ENCODE measurements around the gene MS4A12.
"Not testable (repeated sequence)": the region's sequence is repeated elsewhere in the genome, so short reads cannot be mapped to it uniquely, and the experiment has no call there.

Gene MS4A12, protein sequence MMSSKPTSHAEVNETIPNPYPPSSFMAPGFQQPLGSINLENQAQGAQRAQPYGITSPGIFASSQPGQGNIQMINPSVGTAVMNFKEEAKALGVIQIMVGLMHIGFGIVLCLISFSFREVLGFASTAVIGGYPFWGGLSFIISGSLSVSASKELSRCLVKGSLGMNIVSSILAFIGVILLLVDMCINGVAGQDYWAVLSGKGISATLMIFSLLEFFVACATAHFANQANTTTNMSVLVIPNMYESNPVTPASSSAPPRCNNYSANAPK

DNA sequence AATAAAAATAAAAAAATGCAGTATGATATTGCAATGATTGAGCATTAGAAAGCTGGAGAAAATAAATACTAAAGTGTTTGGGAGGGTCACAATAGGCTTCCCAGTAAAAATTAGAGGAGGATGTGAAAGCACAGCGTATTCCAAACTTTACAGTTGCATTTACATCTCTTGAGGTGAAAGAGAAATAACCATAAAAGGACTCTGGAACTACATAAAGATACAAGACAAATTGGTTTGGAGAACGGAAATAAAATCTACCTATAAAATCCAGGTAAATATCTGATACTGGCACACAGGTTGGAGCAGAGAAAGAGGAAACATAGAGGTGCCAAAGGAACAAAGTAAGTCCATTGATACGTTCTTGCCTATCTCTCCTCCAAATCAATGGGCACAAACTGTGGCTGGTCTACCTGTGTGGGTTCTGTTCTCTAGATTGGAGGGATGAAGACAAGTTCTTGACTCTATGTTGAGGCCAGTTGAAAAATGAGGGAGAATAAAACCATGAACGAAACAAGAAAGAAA, at the start of gene MS4A12:
Gene MS4A12 (plus strand): TSS at position 291 of the 522 bp plus-strand sequence. CDS start 4,541 bp downstream, outside the sequence.
- no peak for DNase-seq (ENCODE audit: low read depth in 2 of 2, low spot score in 1 of 2)

DNA sequence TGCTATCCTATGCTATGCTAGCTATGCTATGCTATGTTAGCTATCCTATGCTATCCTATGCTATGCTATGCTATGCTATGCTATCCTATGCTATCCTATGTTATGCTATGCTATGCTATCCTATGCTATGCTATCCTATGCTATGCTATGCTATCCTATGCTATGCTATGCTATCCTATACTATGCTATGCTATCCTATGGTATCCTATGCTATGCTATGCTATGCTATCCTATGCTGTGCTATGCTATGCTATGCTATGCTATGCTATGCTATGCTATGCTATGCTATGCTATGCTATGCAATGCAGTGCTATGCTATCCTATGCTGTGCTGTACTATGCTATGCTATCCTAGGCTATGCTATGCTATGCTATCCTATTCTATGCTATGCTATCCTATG, 45.5 kb upstream of the MS4A12 start:
- DNase-seq (ENCODE audit: low read depth in 2 of 2, low spot score in 1 of 2), result no peak

DNA sequence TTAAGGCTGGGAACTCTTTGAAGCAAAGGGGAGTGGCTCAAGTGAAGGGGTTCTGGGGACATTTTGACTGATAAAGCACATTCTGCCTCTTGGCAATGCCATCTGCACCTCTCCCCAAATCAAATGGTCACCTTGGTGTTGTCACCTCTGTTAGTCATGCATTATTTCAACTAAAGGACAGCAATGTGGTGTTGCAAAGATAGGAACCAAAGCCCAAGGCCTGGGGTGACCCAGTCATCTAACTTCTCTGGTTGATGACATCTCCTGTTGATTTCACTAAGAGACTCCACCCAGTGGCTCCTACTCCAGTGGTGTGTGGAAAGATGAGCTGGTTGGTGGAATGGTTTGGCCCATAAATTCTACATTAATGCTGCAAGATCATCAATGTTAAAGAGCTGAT, 44.7 kb upstream of the MS4A12 start:
- no peak for DNase-seq (ENCODE audit: low read depth in 2 of 2, low spot score in 1 of 2)

DNA sequence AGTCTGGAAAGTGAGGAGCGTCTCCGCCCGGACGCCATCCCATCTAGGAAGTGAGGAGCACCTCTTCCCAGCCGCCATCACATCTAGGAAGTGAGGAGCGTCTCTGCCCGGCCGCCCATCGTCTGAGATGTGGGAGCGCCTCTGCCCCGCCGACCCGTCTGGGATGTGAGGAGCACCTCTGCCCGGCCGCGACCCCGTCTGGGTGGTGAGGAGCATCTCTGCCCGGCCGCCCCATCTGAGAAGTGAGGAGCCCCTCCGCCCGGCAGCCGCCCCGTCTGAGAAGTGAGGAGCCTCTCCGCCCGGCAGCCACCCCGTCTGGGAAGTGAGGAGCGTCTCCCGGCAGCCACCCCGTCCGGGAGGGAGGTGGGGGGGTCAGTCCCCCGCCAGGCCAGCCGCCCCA, 41.4 kb upstream of the MS4A12 start:
- DNase-seq (ENCODE audit: low read depth in 2 of 2, low spot score in 1 of 2), result not testable (repeated sequence)

DNA sequence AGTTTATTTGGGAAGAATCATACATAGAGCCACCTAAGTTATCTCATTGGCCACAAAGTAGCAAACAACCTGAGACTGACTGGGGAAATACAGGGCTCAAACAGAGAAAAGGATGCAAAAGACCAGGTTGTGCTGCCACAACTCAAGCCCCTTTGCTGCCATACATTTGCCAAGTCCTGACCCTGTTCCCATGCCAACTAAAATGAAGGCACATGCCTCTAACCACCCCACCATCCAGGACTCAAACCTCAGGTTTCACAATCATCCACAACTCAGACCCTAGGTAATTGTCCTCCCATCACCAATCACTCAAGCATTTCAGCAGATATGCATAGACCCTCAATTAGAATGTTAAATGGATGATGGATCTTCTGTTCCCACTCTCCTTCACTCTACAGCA, 38.4 kb upstream of the MS4A12 start:
- DNase-seq (ENCODE audit: low read depth in 2 of 2, low spot score in 1 of 2), result no peak

DNA sequence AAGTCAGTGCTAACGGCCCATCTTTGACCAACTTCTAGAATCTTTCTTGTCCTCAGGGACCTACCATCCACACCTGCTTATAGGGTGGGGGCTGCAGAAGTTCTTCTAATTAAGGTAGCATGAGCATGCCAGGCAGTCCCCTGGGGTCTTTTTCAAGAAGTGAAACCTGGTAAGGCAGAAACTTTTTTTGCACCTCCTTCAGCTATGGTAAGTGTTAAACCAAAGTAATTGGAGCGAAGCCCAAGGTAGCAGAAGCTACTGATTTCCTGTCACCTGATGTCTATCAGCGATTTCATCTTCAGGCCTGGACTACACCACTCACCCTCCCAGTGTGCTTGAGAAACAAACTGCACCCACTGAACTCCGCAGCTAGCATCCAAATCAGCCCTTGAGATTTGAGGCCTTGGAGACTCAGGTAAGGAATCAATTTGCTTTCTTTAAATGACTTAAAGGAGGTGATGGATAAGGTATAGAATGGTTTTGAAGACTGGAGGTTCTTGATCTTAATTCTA, 37.0 kb upstream of the MS4A12 start, which contains the start of gene MS4A1:
Gene MS4A1 (plus strand): TSS at position 317 of the 512 bp plus-strand sequence. CDS start 6,528 bp downstream, outside the sequence.
- no peak for DNase-seq (ENCODE audit: low read depth in 2 of 2, low spot score in 1 of 2)

DNA sequence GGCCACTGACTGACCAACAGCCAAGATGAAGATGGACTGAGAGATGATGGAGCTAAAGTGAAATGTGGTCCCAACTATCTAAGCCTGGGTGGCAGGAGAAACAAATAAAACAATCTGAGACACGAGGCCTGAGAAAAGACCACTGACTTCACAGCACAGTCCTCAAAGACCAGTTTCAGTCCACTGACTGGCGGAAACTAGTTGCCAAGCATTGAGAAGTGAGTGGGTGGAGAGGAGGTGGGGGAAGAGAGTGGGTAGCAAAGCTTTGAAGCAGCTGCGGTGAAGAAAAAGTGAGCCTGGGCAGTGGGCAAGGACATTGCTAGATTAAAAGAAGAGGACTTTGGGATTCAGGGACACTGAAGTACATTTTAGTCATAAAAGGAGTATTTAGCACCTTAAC, 35.0 kb upstream of the MS4A12 start:
- no peak for DNase-seq (ENCODE audit: low read depth in 2 of 2, low spot score in 1 of 2)

DNA sequence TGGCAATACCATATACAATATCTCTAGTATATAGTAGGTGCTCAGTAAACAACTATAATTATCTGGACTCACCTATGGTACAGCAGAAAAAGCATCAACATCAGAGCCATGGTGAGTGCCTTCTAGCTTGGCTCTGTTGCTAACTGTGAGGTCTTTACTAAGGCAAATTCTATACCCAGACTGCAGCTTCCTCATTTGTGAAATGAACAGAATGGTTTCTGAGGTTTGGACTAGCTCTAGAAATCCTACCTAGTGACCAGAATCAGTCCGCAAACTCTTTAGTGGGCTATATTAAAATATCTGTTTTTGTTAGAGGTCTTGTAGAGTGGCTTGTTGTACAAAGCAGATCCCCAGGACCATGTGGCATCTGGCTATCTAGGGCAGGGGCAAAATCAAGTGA, 33.2 kb upstream of the MS4A12 start:
- no peak for DNase-seq (ENCODE audit: low read depth in 2 of 2, low spot score in 1 of 2)

DNA sequence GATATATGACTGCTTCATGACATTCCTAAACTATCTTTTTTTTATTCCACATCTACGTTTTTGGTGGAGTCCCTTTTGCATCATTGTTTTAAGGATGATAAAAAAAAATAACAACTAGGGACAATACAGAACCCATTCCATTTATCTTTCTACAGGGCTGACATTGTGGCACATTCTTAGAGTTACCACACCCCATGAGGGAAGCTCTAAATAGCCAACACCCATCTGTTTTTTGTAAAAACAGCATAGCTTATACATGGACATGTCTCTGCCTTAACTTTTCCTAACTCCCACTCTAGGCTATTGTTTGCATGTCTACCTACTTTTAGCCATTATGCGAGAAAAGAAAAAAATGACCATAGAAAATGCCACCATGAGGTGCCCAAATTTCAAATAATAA, 23.7 kb upstream of the MS4A12 start:
- no peak for DNase-seq (ENCODE audit: low read depth in 2 of 2, low spot score in 1 of 2)

DNA sequence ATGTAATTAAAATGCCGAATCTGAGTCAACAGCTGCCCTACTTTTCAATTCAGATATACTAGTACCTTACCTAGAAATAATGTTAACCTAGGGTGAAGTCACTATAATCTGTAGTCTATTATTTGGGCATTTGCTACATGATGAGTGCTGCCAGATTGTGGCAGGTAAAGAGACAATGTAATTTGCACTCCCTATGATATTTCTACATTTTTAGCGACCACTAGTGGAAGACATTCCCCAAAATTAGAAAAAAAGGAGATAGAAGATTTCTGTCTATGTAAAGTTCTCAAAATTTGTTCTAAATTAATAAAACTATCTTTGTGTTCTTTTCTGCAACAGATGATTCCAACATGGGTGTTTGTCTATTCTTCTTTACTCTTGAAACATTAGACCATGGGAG, 22.9 kb upstream of the MS4A12 start:
- no peak for DNase-seq (ENCODE audit: low read depth in 2 of 2, low spot score in 1 of 2)

DNA sequence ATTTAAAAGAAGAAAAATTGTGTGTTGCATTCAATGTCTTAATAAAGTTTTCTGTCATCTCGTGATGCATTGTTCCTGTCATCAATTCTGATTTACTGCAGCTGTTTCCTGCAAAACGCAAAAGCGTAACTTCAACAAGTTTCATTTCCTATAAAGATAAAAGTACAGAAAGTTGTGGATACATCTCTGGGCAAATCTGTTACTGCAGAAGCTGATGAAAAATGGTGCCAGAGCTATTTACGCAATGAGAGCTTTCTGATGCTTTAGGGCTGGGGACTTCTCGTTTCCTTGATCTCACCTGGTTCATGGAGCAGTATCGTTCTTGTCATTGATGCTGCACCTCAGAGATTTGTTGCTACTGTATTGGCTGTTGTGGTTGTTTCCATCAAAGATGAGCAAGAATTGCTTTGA, 15.5 kb upstream of the MS4A12 start:
- no peak for DNase-seq (ENCODE audit: low read depth in 2 of 2, low spot score in 1 of 2)

DNA sequence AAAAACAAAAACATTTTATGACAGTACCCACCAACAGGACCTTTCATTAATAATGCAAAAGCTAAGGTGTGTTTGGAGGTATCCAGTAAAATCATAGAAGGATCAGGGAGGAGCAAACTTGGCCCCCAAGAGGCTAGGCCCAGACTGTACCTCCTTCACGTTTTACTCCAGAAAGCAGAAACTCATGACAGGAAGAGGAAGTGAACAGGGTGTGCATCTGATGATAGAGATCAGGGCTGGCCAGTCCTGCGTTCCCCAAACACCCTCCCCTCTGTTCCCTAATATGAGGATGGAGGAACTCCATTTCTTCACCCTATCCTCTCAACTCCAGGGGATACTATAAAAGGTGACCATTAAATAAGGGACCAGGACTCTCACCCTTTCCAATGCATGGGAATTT, 10.2 kb upstream of the MS4A12 start:
- no peak for DNase-seq (ENCODE audit: low read depth in 2 of 2, low spot score in 1 of 2)

DNA sequence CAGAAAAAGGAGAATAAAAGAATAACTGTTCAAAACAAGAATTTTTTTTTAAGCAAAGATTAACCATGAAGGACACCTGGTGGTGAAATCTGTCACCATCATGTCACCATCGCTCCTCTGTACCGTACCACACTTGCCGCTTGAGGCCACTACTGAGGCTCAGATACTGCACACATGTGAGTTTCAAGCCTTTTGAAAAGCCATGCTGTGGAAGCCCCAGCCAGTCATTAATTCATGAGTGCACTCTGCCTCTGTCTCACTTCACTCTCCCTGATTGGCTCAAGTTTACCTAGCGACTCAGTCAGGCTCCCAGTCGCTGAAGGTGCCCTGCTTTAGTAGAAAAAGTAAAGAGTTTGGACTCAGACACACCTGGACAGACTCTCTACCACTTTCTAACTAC, 6.6 kb upstream of the MS4A12 start:
- no peak for DNase-seq (ENCODE audit: low read depth in 2 of 2, low spot score in 1 of 2)

DNA sequence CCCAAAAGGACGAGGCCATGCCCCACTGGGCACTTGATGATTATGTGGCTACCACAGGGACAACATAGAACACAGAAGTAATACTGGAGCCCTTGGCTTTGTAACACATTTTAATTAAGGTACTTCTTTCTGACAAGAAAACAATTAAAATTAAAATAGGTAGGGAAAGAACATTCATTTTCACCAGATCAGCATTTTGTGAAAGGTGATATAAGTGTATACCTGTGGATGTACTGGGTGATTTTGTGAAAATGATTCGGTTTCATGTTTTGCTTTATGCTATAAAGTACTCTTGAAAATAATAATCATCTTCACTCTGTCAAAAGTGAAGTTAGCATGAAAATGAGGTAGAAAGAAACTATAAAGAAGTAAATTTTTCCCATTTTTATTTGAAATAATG, 876 bp downstream of the MS4A12 start:
- no peak for DNase-seq (ENCODE audit: low read depth in 2 of 2, low spot score in 1 of 2)

DNA sequence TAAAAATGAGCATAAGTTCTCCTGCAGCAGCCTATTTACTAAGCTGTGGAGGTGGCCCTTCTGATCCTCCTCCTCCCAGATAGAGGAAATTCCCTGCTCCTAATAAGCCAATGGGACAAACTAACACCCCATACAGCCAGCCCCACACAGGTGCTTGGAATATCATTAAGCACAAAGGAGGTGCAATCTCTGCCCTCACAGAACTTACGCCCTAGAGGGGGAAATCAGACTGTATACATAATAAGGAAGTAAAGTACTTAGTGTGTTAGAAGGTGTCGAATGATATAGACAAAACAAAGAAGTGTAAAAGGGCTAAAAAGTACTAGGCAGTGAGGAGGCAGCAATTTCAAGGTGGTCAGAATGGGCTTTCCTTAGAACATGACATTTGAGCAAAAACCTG, 5.8 kb downstream of the MS4A12 start:
- DNase-seq (ENCODE audit: low read depth in 2 of 2, low spot score in 1 of 2), result no peak

DNA sequence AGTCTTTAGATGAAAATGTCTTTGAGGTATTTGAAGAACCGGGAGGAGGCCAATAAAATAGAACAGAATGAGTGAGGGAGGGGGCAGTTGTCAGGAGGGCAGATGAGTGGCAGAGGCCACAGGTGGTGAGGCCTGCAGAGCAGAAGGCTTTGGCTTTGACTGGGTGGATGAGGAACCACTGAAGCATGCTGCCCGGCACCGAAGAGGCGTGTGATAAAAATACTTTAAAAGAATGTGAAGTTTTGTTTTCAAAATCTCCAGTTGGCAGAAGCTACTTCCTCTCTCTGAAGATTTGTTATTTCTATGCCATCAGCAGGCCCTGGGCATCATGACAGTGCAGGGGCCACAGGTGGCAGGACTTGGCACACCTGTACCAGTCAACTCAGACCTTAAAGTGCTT, 6.3 kb downstream of the MS4A12 start:
- DNase-seq (ENCODE audit: low read depth in 2 of 2, low spot score in 1 of 2), result no peak

DNA sequence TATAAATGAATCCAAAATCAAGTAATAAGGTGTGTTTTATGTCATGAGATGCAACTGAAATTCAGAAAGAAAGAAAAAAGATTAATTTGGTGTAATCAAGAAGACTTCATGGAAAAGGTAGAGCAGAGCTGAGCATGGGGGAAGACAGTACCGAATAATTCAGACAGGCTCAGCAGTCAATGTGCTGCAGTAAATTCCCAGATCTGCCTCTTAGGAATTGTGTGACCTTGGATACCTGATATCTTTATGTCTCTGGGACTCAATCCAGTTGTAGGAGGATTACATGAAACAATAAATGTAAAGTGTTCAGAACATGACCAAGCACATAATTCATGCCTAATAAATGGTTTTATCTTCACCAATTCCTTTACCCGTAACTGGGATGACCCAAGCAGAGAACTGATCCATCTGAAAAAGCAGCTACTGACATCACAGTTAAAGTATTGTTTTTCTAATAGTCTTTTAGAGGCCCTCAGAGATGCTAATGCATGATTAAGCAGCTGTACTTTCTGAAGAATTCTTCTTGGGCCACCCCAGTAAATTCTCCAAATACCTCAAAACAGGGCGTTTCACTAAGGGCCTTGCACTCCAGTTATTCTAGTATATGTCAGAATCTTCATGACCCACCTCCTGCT, 7.8 kb downstream of the MS4A12 start:
- DNase-seq (ENCODE audit: low read depth in 2 of 2, low spot score in 1 of 2), result no peak

DNA sequence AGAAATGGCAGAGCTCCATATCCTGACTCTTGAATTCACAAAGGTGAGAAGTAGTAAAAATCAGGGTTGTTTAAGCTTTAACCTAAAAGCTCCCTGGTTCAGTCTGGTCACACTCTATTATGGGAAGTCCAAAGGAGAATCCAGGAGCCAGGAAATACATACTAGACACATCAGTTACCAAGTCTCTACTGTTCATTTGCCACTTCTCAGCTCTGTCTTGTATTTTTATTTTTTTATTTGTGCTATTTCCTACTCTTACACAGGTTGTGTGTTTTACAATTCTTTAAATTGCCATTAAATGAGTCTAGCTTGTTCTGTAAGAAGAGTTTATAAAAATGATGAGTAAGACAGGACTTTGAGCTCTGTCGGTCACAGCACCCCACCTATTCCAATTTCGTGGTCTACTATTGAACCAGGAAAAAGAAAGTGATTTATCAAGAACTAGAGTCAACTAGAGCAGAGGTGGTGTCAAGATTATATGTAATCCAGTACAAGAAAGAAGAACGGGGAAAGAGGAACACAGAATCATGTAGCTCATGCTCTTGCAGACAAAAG, 9.7 kb downstream of the MS4A12 start:
- DNase-seq (ENCODE audit: low read depth in 2 of 2, low spot score in 1 of 2), result no peak

DNA sequence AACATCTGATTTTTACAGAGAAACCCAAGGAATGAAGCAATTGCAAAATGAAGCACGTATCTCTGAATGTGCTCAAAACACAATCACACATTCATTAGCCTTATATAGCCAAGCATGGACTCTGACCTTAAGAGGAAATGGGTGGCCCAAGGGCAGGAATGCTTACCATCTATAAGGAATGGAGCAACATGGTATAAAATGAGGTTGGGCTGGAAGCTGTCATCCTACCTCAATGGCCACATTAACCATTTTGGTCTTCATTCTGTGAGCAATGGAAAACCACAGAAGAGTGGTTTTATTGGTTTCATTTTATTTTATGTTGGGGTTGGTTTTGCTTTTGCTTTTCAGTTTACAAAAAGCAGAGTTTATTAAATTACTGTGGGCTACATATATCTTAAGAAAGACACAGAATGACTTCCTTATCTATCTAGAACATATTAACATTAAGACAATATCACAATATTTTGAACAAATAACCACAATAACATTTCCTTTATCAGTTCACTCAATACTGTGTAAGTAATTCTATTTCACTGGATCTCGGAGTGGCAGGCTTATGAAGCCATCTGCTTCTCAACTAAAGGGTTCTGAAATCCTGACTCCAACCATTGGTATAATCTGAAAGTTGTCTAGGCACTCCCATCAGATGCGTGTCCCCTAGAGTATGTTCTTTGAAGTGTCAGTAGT, 11.8 kb downstream of the MS4A12 start:
- DNase-seq (ENCODE audit: low read depth in 2 of 2, low spot score in 1 of 2), result no peak

DNA sequence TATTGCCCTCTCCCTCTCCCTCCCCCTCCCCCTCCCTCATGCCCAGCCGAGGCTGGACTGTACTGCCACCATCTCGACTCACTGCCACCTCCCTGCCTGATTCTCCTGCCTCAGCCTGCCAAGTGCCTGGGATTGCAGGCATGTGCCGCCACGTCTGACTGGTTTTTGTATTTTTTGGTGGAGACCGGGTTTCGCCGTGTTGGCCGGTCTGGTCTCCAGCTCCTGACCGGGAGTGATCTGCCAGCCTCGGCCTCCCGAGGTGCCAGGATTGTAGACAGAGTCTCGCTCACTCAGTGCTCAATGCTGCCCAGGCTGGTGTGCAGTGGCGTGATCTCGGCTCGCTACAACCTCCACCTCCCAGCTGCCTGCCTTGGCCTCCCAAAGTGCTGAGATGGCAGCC, 17.0 kb downstream of the MS4A12 start:
- not testable (repeated sequence) for DNase-seq (ENCODE audit: low read depth in 2 of 2, low spot score in 1 of 2)

DNA sequence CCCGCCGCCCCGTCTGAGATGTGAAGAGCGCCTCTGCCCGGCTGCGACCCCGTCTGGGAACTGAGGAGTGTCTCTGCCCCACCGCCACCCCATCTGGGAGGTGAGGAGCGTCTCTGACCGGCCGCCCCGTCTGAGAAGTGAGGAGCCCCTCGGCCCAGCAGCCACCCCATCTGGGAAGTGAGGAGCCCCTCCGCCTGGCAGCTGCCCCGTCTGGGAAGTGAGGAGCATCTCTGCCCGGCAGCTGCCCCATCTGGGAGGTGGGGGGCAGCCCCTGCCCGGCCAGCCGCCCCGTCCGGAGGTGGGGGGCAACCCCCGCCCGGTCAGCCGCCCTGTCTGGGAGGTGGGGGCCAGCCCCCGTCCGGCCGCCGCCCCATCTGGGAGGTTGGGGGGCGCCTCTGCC, 17.6 kb downstream of the MS4A12 start:
- not testable (repeated sequence) for DNase-seq (ENCODE audit: low read depth in 2 of 2, low spot score in 1 of 2)

DNA sequence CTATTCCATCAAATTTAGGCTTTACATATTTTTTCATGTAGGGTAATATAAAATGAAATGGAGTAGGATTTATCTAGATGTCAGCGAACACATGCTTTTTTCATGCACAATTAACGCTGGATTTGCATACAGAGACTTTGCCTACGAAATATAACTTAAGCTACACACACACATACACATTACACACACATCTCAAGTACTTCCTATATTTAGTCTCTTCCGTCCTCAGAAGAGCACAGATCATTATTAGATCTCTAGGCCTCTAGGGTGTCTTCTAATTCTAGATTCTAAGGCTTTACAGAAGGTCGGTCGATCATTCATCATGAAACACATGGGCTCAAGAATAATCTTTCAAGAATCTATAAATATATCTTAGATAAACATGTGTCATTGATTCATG, 18.8 kb downstream of the MS4A12 start:
- DNase-seq (ENCODE audit: low read depth in 2 of 2, low spot score in 1 of 2), result no peak
